ENCODE data around the gene ADAM12. TPM values are rescaled to one million over a fixed set of nuclear protein-coding genes. Genes with fewer than 3 reads are reported as not detected.
A peak's percentile ranks its signal among the peaks of the same experiment; 100 is the strongest.

Gene ADAM12
- total RNA-seq, 2 donors from 2014 or later = under 0.01 to 0.52 TPM

GRCh38 chr10:126046831-126047230 is 341.4 kb downstream of the ADAM12 start:
- no peak for TF ChIP-seq CTCF (IDR thresholded peaks at IDR 0.05)
- TF ChIP-seq POLR2A (IDR thresholded peaks at IDR 0.05) = no peak
- Histone ChIP-seq H3K27ac (no peak overlapping the region), H3K9me3 (no peaks in the 10 kb centered on the region), H3K27me3 (no peaks in the 10 kb centered on the region), H3K36me3 (replicated peaks in 1 of 2; ENCODE audit: insufficient read depth in 1 of 2, low read depth in 2 of 2) (no peaks in the 10 kb centered on the region), H3K4me1 (peaks cover 7% of the 10 kb centered on the region), H3K4me3 (no peak overlapping the region)
- 66 to 69% methylated on average over 5 of the region's 5 CpGs for WGBS, 2 donors
- no peak for DNase-seq
- no peak for ATAC-seq
- intact Hi-C loops (cut with DNase I) = no loop called here

- Histone ChIP-seq H3K36me3 (replicated peaks in 1 of 2; ENCODE audit: insufficient read depth in 1 of 2, low read depth in 2 of 2) (no peaks in the 10 kb centered on the region), H3K9me3 (no peaks in the 10 kb centered on the region), H3K4me3 (no peak overlapping the region), H3K27me3 (no peaks in the 10 kb centered on the region), H3K4me1 (peaks cover 12% of the 10 kb centered on the region), H3K27ac (no peak overlapping the region)
- DNase-seq (no peak), ATAC-seq (no peak)
- intact Hi-C loops (cut with DNase I) = no loop called here
- 67 to 82% methylated on average over 3 of the region's 3 CpGs for WGBS, 2 donors
- TF ChIP-seq CTCF (IDR thresholded peaks at IDR 0.05) (no peak), POLR2A (IDR thresholded peaks at IDR 0.05) (no peak)
Observed at GRCh38 chr10:126045861-126046260, 342.4 kb downstream of the ADAM12 start.

GRCh38 chr10:126043389-126043788 is 344.9 kb downstream of the ADAM12 start:
- Histone ChIP-seq H3K27me3 (no peaks in the 10 kb centered on the region), H3K4me1 (peaks cover 12% of the 10 kb centered on the region), H3K36me3 (replicated peaks in 1 of 2; ENCODE audit: insufficient read depth in 1 of 2, low read depth in 2 of 2) (no peaks in the 10 kb centered on the region), H3K9me3 (no peaks in the 10 kb centered on the region), H3K27ac (no peak overlapping the region), H3K4me3 (no peak overlapping the region)
- TF ChIP-seq CTCF (IDR thresholded peaks at IDR 0.05) (no peak), POLR2A (IDR thresholded peaks at IDR 0.05) (no peak)
- DNase-seq (no peak), ATAC-seq (no peak)
- whole genome bisulfite sequencing, 2 donors = 71% methylated on average over 10 of the region's 10 CpGs; no CpG with 5 or more reads in 1 of the 2 donors
- intact Hi-C loops (cut with DNase I) = no loop called here

GRCh38 chr10:126042906-126043305 is 345.4 kb downstream of the ADAM12 start:
- no peak for TF ChIP-seq POLR2A (IDR thresholded peaks at IDR 0.05)
- TF ChIP-seq CTCF (IDR thresholded peaks at IDR 0.05) = no peak
- DNase-seq (no peak), ATAC-seq (no peak)
- Histone ChIP-seq H3K4me1 (peaks cover 12% of the 10 kb centered on the region), H3K9me3 (no peaks in the 10 kb centered on the region), H3K4me3 (no peak overlapping the region), H3K27ac (no peak overlapping the region), H3K27me3 (no peaks in the 10 kb centered on the region), H3K36me3 (replicated peaks in 1 of 2; ENCODE audit: insufficient read depth in 1 of 2, low read depth in 2 of 2) (no peaks in the 10 kb centered on the region)
- intact Hi-C loops (cut with DNase I) = no loop called here
- WGBS, 2 donors = 83 to 100% methylated on average over 4 to 10 of the region's 10 CpGs

- H3K36me3 ChIP-seq (replicated peaks in 1 of 2; ENCODE audit: insufficient read depth in 1 of 2, low read depth in 2 of 2) = no peaks in the 10 kb centered on the region
- DNase-seq = no peak
- H3K27ac ChIP-seq = peak overlapping the region in 3 of 4 donors; percentile 15 to 75 (median 69)
- H3K4me3 ChIP-seq = no peak overlapping the region
- ATAC-seq = peak; percentile 2
- WGBS, 2 donors = 56 to 57% methylated on average over 4 of the region's 4 CpGs
- intact Hi-C loops (cut with DNase I) = no loop called here
- H3K9me3 ChIP-seq = no peaks in the 10 kb centered on the region
- TF ChIP-seq POLR2A (IDR thresholded peaks at IDR 0.05) (no peak), CTCF (IDR thresholded peaks at IDR 0.05) (no peak)
- peaks cover 12% of the 10 kb centered on the region for H3K4me1 ChIP-seq
- no peaks in the 10 kb centered on the region for H3K27me3 ChIP-seq
Observed at GRCh38 chr10:126042354-126042753, 345.9 kb downstream of the ADAM12 start.
